GM23338 (cell line): ENCODE measurements around the gene CYP11A1. TPM values are rescaled to one million over a fixed set of nuclear protein-coding genes. Genes with fewer than 3 reads are reported as not detected.
A peak's percentile ranks its signal among the peaks of the same experiment; 100 is the strongest.
"Not testable (repeated sequence)": the region's sequence is repeated elsewhere in the genome, so short reads cannot be mapped to it uniquely, and the experiment has no call there.

Experiments
- ATAC-seq: fragments of 200-7000 bp; cut with Tn5 transposase; 3 replicates; pipeline ENCODE4 v1.9.1; 2020
- DNase-seq: peaks from one replicate; pipeline ENCODE4 v3.0.0-alpha.2; 2015; ENCODE audit warnings: low spot score
- H2AFZ ChIP-seq: fragments of 200-600 bp; sonication (generic); 2 replicates; pipeline ENCODE4 v1.8.0; 2016; ENCODE audit warnings: antibody characterized with exemption, mild to moderate bottlenecking, moderate library complexity
- H3F3A ChIP-seq: fragments of 200-600 bp; sonication (generic); replicated peaks from 2 replicates; pipeline ENCODE4 v1.8.0; 2017; ENCODE audit warnings: antibody characterized with exemption, mixed run types, low read depth
- H3K27ac ChIP-seq: fragments of 200-600 bp; sonication (generic); 2 replicates; pipeline ENCODE4 v1.6.1; 2016; ENCODE audit warnings: low read depth
- H3K27me3 ChIP-seq: fragments of 200-600 bp; sonication (generic); 2 replicates; pipeline ENCODE4 v1.8.0; 2016; ENCODE audit warnings: mild to moderate bottlenecking, mixed run types, moderate library complexity; ENCODE audit not compliant: insufficient read depth
- H3K36me3 ChIP-seq: fragments of 200-600 bp; sonication (generic); 2 replicates; pipeline ENCODE4 v1.8.0; 2016; ENCODE audit warnings: mild to moderate bottlenecking; ENCODE audit not compliant: insufficient read depth
- H3K4me1 ChIP-seq: fragments of 200-600 bp; sonication (generic); 2 replicates; pipeline ENCODE4 v1.8.0; 2016; ENCODE audit warnings: mild to moderate bottlenecking, moderate library complexity; ENCODE audit not compliant: insufficient read depth
- H3K4me2 ChIP-seq: fragments of 200-600 bp; sonication (generic); 2 replicates; pipeline ENCODE4 v1.7.1; 2017; ENCODE audit warnings: mixed run types
- H3K4me3 ChIP-seq: fragments of 200-600 bp; sonication (generic); 2 replicates; pipeline ENCODE4 v1.6.1; 2016; ENCODE audit warnings: mixed run types
- H3K79me2 ChIP-seq: fragments of 200-600 bp; sonication (generic); replicated peaks from 2 replicates; pipeline ENCODE4 v1.8.0; 2017; ENCODE audit warnings: mild to moderate bottlenecking; ENCODE audit not compliant: insufficient read depth
- H3K9me2 ChIP-seq: fragments of 200-600 bp; sonication (generic); 2 replicates; pipeline ENCODE4 v1.8.0; 2017; ENCODE audit not compliant: insufficient read depth
- H4K20me1 ChIP-seq: fragments of 200-600 bp; sonication (generic); replicated peaks from 2 replicates; pipeline ENCODE4 v1.8.0; 2017; ENCODE audit warnings: mild to moderate bottlenecking; ENCODE audit not compliant: insufficient read depth
- H3K27ac Mint-ChIP-seq: 2 replicates; pipeline ENCODE4 v1.8.0; 2020; ENCODE audit warnings: inconsistent platforms, mild to moderate bottlenecking, moderate library complexity, mixed read lengths
- H3K27me3 Mint-ChIP-seq: 3 replicates; pipeline ENCODE4 v1.8.0; 2022; ENCODE audit warnings: low read depth, mild to moderate bottlenecking, moderate library complexity, mixed read lengths, inconsistent platforms; ENCODE audit not compliant: insufficient read depth, poor library complexity
- H3K36me3 Mint-ChIP-seq: 3 replicates; pipeline ENCODE4 v1.8.0; 2021; ENCODE audit warnings: low read depth, mild to moderate bottlenecking, inconsistent platforms, moderate library complexity, mixed read lengths
- H3K4me1 Mint-ChIP-seq: 3 replicates; pipeline ENCODE4 v1.8.0; 2020; ENCODE audit warnings: mild to moderate bottlenecking, inconsistent platforms, mixed read lengths
- H3K4me3 Mint-ChIP-seq: 3 replicates; pipeline ENCODE4 v1.8.0; 2021; ENCODE audit warnings: moderate library complexity, mild to moderate bottlenecking, inconsistent platforms, mixed read lengths
- H3K9me3 Mint-ChIP-seq: 3 replicates; pipeline ENCODE4 v1.8.0; 2020; ENCODE audit warnings: moderate library complexity, mild to moderate bottlenecking, inconsistent platforms, mixed read lengths
- EZH2phosphoT487 ChIP-seq: fragments of 200-600 bp; sonication (generic); IDR thresholded peaks from one replicate; pipeline ENCODE4 v1.8.1; 2018; ENCODE audit warnings: antibody characterized with exemption; ENCODE audit not compliant: unreplicated experiment
- JUNB ChIP-seq: IDR thresholded peaks from one replicate; pipeline ENCODE4 v1.6.1; 2016; ENCODE audit warnings: antibody characterized with exemption; ENCODE audit not compliant: unreplicated experiment
- POLR2AphosphoS5 ChIP-seq: IDR thresholded peaks from 2 replicates; pipeline ENCODE4 v1.6.1; 2016; ENCODE audit warnings: antibody characterized with exemption, low read depth
- ZNF114 ChIP-seq: fragments of 250-450 bp; sonication (Bioruptor Pico); IDR thresholded peaks from 2 replicates; pipeline ENCODE4 v1.5.0; 2020; ENCODE audit warnings: mild to moderate bottlenecking, moderate library complexity
- ZNF331 ChIP-seq: fragments of 250-450 bp; sonication (Bioruptor Pico); IDR thresholded peaks from 2 replicates; pipeline ENCODE4 v1.5.0; 2020; ENCODE audit warnings: low read depth, mild to moderate bottlenecking, moderate library complexity
- polyA plus RNA-seq: library from polyadenylated mRNA; unstranded; fragments of >200 nt; fragmentation: Nextera tagmentation; extraction: Ambion mirVana; gene quantifications from 2 replicates; pipeline ENCODE4 v1.2.1, GENCODE V29; 2016
- total RNA-seq: library from RNA; depleted of rRNA; stranded (reverse); fragments of >200 nt; shearing (Covaris generic); gene quantifications from 2 replicates; pipeline ENCODE4 v1.2.3, GENCODE V29; 2014
- TF ChIP-seq, protein P1 (sequence below): fragments of 250-450 bp; sonication (Bioruptor Pico); IDR thresholded peaks from 2 replicates; pipeline ENCODE4 v1.5.0; 2020; ENCODE audit warnings: mild to moderate bottlenecking, moderate library complexity

The CYP11A1 gene
- total and polyA plus RNA-seq, 2 experiments from 2014 or later: 1.2 to 1.7 TPM

DNA sequence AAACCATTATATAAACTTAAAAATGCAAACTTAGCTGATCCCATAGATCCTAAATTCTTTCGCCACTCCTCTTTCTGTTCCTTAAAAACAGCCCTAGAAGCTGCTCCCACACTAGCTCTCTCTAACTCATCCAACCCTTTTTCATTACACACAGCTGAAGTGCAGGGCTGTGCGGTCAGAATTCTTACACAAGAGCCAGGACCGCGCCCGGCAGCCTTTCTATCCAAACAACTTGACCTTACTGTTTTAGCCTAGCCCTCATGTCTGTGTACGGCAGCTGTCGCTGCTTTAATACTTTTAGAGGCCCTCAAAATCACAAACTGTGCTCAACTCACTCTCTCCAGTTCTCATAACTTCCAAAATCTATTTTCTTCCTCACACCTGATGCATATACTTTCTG is 9.9 kb downstream of the CYP11A1 start:
- not testable (repeated sequence) for H3K79me2 ChIP-seq, ATAC-seq, H3K9me2 ChIP-seq, H4K20me1 ChIP-seq, H3K27me3 Mint-ChIP-seq, H3K4me1 Mint-ChIP-seq, H3K36me3 ChIP-seq, H3K27ac Mint-ChIP-seq, H3F3A ChIP-seq, H2AFZ ChIP-seq, H3K4me3 Mint-ChIP-seq, H3K4me2 ChIP-seq, H3K27me3 ChIP-seq, H3K27ac ChIP-seq, DNase-seq, H3K4me3 ChIP-seq
- peaks cover 18% of the 10 kb centered on the region; the same call in 1 of the 2 replicates for H3K4me1 ChIP-seq
- H3K36me3 Mint-ChIP-seq: peaks cover 28% of the 10 kb centered on the region
- peaks cover 29% of the 10 kb centered on the region for H3K9me3 Mint-ChIP-seq

DNA sequence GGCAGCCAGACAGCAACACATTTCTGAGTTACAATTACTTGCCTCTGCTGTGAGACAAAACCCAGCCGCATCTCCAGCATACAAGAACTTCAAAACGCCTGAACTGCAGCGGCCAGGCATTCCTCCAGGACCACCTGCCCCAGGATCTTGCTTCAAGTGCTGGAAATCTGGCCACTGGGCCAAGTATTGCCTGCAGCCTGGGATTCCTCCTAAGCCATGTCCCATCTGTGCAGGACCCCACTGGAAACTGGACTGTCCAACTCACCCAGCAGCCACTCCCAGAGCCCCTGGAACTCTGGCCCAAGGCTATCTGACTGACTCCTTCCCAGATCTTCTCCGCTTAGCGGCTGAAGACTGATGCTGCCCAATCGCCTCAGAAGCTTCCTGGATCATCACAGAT is 11.4 kb downstream of the CYP11A1 start:
- not testable (repeated sequence) for H3K27me3 ChIP-seq, H3K27ac Mint-ChIP-seq, H3K4me3 ChIP-seq, H3K79me2 ChIP-seq, H3K36me3 ChIP-seq, H3K27ac ChIP-seq, H3K4me3 Mint-ChIP-seq, H4K20me1 ChIP-seq, H3K27me3 Mint-ChIP-seq, H3F3A ChIP-seq, H3K9me2 ChIP-seq, H3K4me2 ChIP-seq, H2AFZ ChIP-seq, ATAC-seq, DNase-seq
- H3K36me3 Mint-ChIP-seq: peaks cover 29% of the 10 kb centered on the region
- peaks cover 30% of the 10 kb centered on the region for H3K9me3 Mint-ChIP-seq
- peaks cover 28% of the 10 kb centered on the region for H3K4me1 ChIP-seq
- H3K4me1 Mint-ChIP-seq: peaks cover 12% of the 10 kb centered on the region

DNA sequence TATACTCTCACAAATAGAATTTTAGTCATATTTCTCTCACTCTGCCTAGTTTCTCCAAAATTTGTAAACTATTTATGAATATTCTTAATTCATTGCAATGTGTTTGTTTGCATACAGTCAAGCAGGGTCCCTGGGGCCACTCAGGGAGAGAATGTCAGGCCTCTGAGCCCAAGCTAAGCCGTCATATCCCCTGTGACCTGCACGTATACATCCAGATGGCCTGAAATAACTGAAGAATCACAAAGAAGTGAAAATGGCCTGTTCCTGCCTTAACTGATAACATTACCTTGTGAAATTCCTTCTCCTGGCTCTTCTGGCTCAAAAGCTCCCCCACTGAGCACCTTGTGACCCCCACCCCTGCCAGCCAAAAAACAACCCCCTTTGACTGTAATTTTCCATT is 13.5 kb downstream of the CYP11A1 start:
- H3K36me3 Mint-ChIP-seq: peaks cover 29% of the 10 kb centered on the region
- not testable (repeated sequence) for DNase-seq, H3K27ac ChIP-seq, H3K4me3 Mint-ChIP-seq, H3K9me2 ChIP-seq, H3K36me3 ChIP-seq, H3K79me2 ChIP-seq, H3K27me3 Mint-ChIP-seq, H2AFZ ChIP-seq, H3K4me3 ChIP-seq, H3F3A ChIP-seq, H4K20me1 ChIP-seq, H3K4me2 ChIP-seq, ATAC-seq, H3K27me3 ChIP-seq
- peaks cover 27% of the 10 kb centered on the region for H3K4me1 ChIP-seq
- peaks cover 30% of the 10 kb centered on the region for H3K9me3 Mint-ChIP-seq
- 0 out of 2 replicates have a peak, but pooled peaks have one; percentile 32 for TF ChIP-seq ZNF114 (CRISPR knock-in tag)
- H3K27ac Mint-ChIP-seq: 0 out of 2 replicates have a peak overlapping the region, but pooled peaks have one; percentile 33
- H3K4me1 Mint-ChIP-seq: peaks cover 21% of the 10 kb centered on the region

DNA sequence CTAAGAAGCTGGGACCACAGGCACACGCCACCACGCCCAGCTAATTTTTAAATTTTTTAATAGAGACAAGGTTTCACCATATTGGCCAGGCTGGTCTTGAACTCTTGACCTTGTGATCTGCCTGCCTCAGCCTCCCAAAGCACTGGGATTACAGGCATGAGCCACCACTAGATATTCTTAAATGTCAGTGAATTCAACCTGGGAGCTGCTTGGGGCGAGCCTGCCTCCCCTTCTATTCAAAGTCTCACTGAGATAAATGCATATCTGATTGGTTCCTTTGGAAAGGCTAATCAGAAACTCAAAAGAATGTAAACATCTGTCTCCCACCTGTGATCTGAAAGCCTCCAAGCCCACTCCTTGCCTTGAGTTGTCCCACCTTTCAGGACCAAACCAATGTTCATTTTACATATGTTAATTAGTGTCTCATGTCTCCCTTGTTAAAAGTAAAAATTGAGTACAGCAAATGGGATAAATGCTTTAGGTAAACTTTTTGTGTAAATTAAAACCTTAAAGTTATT is 15.0 kb downstream of the CYP11A1 start:
- Mint-ChIP-seq H3K4me3 (no peak overlapping the region), H3K27me3 (peaks cover 7% of the 10 kb centered on the region), H3K27ac (no peak overlapping the region), H3K36me3 (peaks cover 29% of the 10 kb centered on the region), H3K4me1 (peaks cover 21% of the 10 kb centered on the region), H3K9me3 (peaks cover 30% of the 10 kb centered on the region)
- Histone ChIP-seq H3K36me3 (no peaks in the 10 kb centered on the region), H3K4me2 (no peak overlapping the region), H3K27me3 (no peaks in the 10 kb centered on the region), H3K79me2 (no peaks in the 10 kb centered on the region), H3K4me3 (no peak overlapping the region), H3K9me2 (no peaks in the 10 kb centered on the region), H2AFZ (no peak overlapping the region), H3K4me1 (peaks cover 17% of the 10 kb centered on the region), H3F3A (0 out of 2 replicates have a peak, but pooled peaks cover 3% of the 10 kb centered on the region), H4K20me1 (no peaks in the 10 kb centered on the region), H3K27ac (no peak overlapping the region)
- DNase-seq: peak; percentile 39
- no peak for ATAC-seq
- no peak for TF ChIP-seq EZH2phosphoT487
- no peak for TF ChIP-seq JUNB
- no peak for TF ChIP-seq ZNF114 (CRISPR knock-in tag)
- TF ChIP-seq, protein P1, sequence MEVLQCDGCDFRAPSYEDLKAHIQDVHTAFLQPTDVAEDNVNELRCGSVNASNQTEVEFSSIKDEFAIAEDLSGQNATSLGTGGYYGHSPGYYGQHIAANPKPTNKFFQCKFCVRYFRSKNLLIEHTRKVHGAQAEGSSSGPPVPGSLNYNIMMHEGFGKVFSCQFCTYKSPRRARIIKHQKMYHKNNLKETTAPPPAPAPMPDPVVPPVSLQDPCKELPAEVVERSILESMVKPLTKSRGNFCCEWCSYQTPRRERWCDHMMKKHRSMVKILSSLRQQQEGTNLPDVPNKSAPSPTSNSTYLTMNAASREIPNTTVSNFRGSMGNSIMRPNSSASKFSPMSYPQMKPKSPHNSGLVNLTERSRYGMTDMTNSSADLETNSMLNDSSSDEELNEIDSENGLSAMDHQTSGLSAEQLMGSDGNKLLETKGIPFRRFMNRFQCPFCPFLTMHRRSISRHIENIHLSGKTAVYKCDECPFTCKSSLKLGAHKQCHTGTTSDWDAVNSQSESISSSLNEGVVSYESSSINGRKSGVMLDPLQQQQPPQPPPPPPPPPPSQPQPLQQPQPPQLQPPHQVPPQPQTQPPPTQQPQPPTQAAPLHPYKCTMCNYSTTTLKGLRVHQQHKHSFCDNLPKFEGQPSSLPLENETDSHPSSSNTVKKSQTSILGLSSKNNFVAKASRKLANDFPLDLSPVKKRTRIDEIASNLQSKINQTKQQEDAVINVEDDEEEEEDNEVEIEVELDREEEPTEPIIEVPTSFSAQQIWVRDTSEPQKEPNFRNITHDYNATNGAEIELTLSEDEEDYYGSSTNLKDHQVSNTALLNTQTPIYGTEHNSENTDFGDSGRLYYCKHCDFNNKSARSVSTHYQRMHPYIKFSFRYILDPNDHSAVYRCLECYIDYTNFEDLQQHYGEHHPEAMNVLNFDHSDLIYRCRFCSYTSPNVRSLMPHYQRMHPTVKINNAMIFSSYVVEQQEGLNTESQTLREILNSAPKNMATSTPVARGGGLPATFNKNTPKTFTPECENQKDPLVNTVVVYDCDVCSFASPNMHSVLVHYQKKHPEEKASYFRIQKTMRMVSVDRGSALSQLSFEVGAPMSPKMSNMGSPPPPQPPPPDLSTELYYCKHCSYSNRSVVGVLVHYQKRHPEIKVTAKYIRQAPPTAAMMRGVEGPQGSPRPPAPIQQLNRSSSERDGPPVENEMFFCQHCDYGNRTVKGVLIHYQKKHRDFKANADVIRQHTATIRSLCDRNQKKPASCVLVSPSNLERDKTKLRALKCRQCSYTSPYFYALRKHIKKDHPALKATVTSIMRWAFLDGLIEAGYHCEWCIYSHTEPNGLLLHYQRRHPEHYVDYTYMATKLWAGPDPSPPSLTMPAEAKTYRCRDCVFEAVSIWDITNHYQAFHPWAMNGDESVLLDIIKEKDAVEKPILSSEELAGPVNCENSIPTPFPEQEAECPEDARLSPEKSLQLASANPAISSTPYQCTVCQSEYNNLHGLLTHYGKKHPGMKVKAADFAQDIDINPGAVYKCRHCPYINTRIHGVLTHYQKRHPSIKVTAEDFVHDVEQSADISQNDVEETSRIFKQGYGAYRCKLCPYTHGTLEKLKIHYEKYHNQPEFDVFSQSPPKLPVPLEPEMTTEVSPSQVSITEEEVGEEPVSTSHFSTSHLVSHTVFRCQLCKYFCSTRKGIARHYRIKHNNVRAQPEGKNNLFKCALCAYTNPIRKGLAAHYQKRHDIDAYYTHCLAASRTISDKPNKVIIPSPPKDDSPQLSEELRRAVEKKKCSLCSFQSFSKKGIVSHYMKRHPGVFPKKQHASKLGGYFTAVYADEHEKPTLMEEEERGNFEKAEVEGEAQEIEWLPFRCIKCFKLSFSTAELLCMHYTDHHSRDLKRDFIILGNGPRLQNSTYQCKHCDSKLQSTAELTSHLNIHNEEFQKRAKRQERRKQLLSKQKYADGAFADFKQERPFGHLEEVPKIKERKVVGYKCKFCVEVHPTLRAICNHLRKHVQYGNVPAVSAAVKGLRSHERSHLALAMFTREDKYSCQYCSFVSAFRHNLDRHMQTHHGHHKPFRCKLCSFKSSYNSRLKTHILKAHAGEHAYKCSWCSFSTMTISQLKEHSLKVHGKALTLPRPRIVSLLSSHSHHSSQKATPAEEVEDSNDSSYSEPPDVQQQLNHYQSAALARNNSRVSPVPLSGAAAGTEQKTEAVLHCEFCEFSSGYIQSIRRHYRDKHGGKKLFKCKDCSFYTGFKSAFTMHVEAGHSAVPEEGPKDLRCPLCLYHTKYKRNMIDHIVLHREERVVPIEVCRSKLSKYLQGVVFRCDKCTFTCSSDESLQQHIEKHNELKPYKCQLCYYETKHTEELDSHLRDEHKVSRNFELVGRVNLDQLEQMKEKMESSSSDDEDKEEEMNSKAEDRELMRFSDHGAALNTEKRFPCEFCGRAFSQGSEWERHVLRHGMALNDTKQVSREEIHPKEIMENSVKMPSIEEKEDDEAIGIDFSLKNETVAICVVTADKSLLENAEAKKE: no peak
- no peak for TF ChIP-seq POLR2AphosphoS5
- no peak for TF ChIP-seq ZNF331 (CRISPR knock-in tag)
